ENCODE data around the gene TSPYL4.

- TF ChIP-seq, protein P1, sequence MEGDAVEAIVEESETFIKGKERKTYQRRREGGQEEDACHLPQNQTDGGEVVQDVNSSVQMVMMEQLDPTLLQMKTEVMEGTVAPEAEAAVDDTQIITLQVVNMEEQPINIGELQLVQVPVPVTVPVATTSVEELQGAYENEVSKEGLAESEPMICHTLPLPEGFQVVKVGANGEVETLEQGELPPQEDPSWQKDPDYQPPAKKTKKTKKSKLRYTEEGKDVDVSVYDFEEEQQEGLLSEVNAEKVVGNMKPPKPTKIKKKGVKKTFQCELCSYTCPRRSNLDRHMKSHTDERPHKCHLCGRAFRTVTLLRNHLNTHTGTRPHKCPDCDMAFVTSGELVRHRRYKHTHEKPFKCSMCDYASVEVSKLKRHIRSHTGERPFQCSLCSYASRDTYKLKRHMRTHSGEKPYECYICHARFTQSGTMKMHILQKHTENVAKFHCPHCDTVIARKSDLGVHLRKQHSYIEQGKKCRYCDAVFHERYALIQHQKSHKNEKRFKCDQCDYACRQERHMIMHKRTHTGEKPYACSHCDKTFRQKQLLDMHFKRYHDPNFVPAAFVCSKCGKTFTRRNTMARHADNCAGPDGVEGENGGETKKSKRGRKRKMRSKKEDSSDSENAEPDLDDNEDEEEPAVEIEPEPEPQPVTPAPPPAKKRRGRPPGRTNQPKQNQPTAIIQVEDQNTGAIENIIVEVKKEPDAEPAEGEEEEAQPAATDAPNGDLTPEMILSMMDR (IDR thresholded peaks at IDR 0.05; ENCODE audit: borderline replicate concordance, extremely low read depth, low read length, poor library complexity, severe bottlenecking), result peak; percentile 83
- TF ChIP-seq EZH2 (IDR thresholded peaks at IDR 0.05; ENCODE audit: borderline replicate concordance, low read depth, low read length, severe bottlenecking), result no peak
These were observed 14.9 kb upstream of the TSPYL4 start for GRCh38 chr6:116268589-116269293.

All from DND-41 (cell line).